Breast epithelium (tissue), 4 donors: Measurements from ENCODE around the gene ANO2. TPM values are rescaled to one million over a fixed set of nuclear protein-coding genes. Genes with fewer than 3 reads are reported as not detected.

Experiments
- DNase-seq, 2 donors: peaks; one replicate each; pipeline ENCODE4 v3.0.0-alpha.2; 2019; ENCODE audit warnings: low spot score in 2 of 2
- H3K27ac ChIP-seq, 2 donors: fragments of 200-600 bp; sonication (generic) in 1 of 2; one replicate each; pipeline ENCODE4 v1.5.1; 2016 to 2019; ENCODE audit warnings: mild to moderate bottlenecking in 1 of 2
- H3K27me3 ChIP-seq, 2 donors: fragments of 200-600 bp; sonication (generic) in 1 of 2; one replicate each; pipeline versions ENCODE4 v1.5.1 to v1.6.0; 2017 to 2019; ENCODE audit warnings: control low read depth in 1 of 2, mild to moderate bottlenecking in 1 of 2
- H3K36me3 ChIP-seq: fragments of 200-600 bp; one replicate; pipeline ENCODE4 v1.5.1; 2019
- H3K4me1 ChIP-seq, 2 donors: fragments of 200-600 bp; sonication (generic); one replicate each; pipeline ENCODE4 v1.5.1; 2016 to 2019; ENCODE audit warnings: control low read depth in 1 of 2
- H3K4me3 ChIP-seq, 3 donors: fragments of 200-600 bp; sonication (generic); 1 replicate in 2 of 3; 2 replicates in 1 of 3; pipeline ENCODE4 v1.5.1; 2016 to 2019; ENCODE audit warnings: mild to moderate bottlenecking in 3 of 3, moderate library complexity in 2 of 3
- H3K9me3 ChIP-seq, 2 donors: fragments of 200-600 bp; sonication (generic) in 1 of 2; one replicate each; pipeline ENCODE4 v1.5.1; 2016 to 2019; ENCODE audit warnings: control low read depth in 1 of 2
- POLR2A ChIP-seq: fragments of 450-650 bp; IDR thresholded peaks from one replicate; pipeline ENCODE4 v1.6.1; 2016; ENCODE audit warnings: antibody characterized with exemption, mild to moderate bottlenecking, moderate library complexity
- POLR2AphosphoS5 ChIP-seq, 3 donors: sonication (generic); formaldehyde crosslinking; IDR thresholded peaks; one replicate each; pipeline ENCODE4 v1.6.1; 2017; ENCODE audit warnings: antibody characterized with exemption in 3 of 3
- intact Hi-C: fragments of 100-400 bp; cut with DNase I; formaldehyde crosslinking; loops from one replicate; pipeline ENCODE4 v1.15.1; 2023; ENCODE audit warnings: low total_unique reads
- total RNA-seq, 3 donors: library from RNA; depleted of rRNA; stranded (reverse); fragments of >200 nt; gene quantifications; one replicate each; pipeline ENCODE4 v1.1.0, GENCODE V29; 2016
- TF ChIP-seq, protein P1 (sequence below), 3 donors: fragments of 450-650 bp; IDR thresholded peaks; one replicate each; pipeline ENCODE4 v1.5.1; 2016 to 2017; ENCODE audit warnings: antibody characterized with exemption in 3 of 3, mild to moderate bottlenecking in 3 of 3, moderate library complexity in 3 of 3

ANO2 gene
- total RNA-seq, 3 donors from 2014 or later: 5.0 to 33.1 (median 16.8) TPM

DNA sequence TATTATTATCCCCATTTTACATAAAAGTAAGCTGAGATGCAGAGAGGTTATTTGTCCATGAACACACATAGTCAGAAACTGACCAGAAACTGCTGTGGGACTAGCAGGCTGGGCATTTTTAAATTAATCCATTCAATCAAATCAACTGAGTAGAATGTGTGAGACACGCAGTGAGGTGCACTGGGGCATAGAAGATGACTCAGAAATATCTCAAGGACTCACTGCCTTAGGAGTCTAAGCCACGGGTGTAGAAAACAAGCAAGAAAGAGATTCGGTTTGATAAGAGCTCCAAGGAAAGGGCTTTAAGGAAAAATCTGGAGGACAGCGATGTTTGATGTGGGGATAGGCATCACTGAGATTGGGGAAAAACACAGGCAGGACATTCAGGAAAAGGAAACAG, 127.8 kb downstream of the ANO2 start:
- intact Hi-C loops: no loop called here
- Histone ChIP-seq H3K27ac (no peak overlapping the region), H3K36me3 (no peaks in the 10 kb centered on the region), H3K9me3 (peaks cover 11 to 13% of the 10 kb centered on the region in 2 donors), H3K4me3 (no peak overlapping the region), H3K27me3 (no peaks in the 10 kb centered on the region), H3K4me1 (no peaks in the 10 kb centered on the region)
- no peak for DNase-seq
- TF ChIP-seq, protein P1, sequence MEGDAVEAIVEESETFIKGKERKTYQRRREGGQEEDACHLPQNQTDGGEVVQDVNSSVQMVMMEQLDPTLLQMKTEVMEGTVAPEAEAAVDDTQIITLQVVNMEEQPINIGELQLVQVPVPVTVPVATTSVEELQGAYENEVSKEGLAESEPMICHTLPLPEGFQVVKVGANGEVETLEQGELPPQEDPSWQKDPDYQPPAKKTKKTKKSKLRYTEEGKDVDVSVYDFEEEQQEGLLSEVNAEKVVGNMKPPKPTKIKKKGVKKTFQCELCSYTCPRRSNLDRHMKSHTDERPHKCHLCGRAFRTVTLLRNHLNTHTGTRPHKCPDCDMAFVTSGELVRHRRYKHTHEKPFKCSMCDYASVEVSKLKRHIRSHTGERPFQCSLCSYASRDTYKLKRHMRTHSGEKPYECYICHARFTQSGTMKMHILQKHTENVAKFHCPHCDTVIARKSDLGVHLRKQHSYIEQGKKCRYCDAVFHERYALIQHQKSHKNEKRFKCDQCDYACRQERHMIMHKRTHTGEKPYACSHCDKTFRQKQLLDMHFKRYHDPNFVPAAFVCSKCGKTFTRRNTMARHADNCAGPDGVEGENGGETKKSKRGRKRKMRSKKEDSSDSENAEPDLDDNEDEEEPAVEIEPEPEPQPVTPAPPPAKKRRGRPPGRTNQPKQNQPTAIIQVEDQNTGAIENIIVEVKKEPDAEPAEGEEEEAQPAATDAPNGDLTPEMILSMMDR (IDR thresholded peaks at IDR 0.05): no peak
- TF ChIP-seq POLR2A (no peak), POLR2AphosphoS5 (IDR thresholded peaks at IDR 0.05) (no peak)

DNA sequence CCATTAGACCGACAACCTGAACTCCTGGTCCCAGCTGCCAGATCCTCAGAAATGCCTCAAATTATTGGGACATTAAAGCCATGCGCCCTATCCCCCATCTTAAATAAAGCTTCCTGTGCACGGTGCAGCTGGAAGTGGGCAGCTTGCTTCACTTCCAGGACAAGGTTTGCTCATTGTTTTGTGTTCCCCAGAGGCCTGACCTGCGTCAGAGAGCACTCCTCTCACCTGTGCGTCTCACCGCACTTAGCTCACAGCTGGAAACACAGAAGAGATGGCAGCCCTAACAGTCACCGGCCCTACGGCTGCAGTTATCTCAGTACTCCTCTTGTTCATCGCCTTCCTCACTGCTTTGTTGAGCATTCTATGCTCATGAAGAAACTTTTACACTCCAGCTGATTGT, 135.5 kb downstream of the ANO2 start:
- no peak overlapping the region for H3K27ac ChIP-seq
- DNase-seq: no peak
- H3K9me3 ChIP-seq: no peaks in the 10 kb centered on the region
- H3K4me1 ChIP-seq: no peaks in the 10 kb centered on the region
- TF ChIP-seq POLR2AphosphoS5 (IDR thresholded peaks at IDR 0.05) (no peak), POLR2A (no peak)
- TF ChIP-seq, protein P1 (IDR thresholded peaks at IDR 0.05): no peak
- intact Hi-C loops: no loop called here
- no peaks in the 10 kb centered on the region for H3K36me3 ChIP-seq
- H3K27me3 ChIP-seq: no peaks in the 10 kb centered on the region
- no peak overlapping the region for H3K4me3 ChIP-seq

DNA sequence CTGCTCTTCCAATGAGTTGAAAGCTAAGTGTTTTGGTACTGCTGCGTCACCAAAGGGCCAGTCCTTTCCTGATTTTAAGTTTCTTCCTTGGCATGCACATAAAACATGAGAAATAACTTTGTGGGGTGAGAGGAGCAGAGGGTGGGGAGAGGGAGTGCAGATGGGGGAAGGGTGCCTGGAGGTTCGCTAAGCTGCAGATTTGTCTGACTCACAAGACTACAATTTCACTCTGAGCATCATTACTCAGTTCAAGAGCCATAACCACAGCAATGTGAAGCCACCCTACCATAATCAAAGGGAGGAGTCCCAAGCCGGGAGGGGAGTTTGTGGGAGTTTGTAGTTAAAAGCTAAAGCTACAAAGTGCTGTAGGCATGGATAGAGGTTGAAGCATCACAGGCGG, 136.1 kb downstream of the ANO2 start:
- Histone ChIP-seq H3K36me3 (no peaks in the 10 kb centered on the region), H3K9me3 (no peaks in the 10 kb centered on the region), H3K4me1 (no peaks in the 10 kb centered on the region), H3K27ac (no peak overlapping the region), H3K4me3 (no peak overlapping the region), H3K27me3 (no peaks in the 10 kb centered on the region)
- TF ChIP-seq, protein P1 (IDR thresholded peaks at IDR 0.05): no peak
- TF ChIP-seq POLR2A: no peak
- intact Hi-C loops: no loop called here
- no peak for DNase-seq

DNA sequence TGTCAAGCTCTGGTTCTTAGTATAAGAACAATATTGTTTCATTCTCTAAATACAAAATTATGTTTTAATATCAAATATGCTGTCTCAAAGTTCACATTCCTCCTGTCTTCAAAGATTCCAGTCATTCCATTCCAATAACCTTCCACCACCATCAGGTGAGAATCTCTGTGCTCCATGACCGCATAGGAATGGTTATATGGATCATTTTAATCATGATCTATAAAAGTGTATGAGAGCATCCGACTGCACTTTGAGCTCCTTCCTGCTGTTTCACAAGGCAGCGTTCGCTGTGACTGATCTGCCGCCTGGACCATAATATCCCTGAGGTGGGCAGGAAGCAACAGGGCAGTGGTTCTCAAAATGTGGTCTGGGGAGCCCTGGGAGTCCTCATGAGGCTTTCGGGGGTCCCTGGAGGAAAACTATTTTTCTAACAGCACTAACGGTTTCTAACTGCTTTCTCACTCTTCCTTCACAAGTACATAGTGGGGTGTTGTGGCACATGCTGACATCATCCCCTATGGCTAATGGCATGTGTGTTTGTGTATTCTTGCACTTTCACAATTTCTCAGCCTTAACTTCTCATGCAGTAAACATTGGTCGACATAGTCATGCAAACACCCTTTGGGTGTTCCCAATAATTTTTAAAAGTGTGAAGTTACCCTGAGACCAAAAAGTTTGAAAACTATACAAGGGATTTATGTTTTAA, 137.4 kb downstream of the ANO2 start:
- no peaks in the 10 kb centered on the region for H3K4me1 ChIP-seq
- no peak overlapping the region for H3K27ac ChIP-seq
- no peak overlapping the region for H3K4me3 ChIP-seq
- TF ChIP-seq POLR2AphosphoS5 (IDR thresholded peaks at IDR 0.05): no peak
- TF ChIP-seq POLR2A: no peak
- DNase-seq: no peak
- H3K36me3 ChIP-seq: no peaks in the 10 kb centered on the region
- intact Hi-C loops: no loop called here
- peaks cover 0 to 4% of the 10 kb centered on the region in 2 donors for H3K27me3 ChIP-seq
- no peaks in the 10 kb centered on the region for H3K9me3 ChIP-seq

DNA sequence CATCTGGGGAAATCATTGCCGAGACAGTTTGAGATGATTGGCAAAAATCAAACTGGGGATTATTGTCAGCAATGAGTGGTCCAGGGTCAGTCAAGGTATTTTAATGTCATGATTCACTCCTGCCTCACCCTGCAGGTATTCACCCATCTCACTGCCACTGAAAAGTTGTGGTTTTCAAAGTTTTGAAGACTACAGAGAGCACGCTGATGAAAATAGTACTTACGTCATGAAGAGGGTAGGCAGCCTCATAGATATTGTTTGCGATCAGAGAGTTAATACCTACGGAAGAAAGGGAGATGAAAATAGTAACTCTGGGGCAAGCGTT, 138.0 kb downstream of the ANO2 start:
- TF ChIP-seq, protein P1 (IDR thresholded peaks at IDR 0.05): no peak
- TF ChIP-seq POLR2AphosphoS5 (IDR thresholded peaks at IDR 0.05) (no peak), POLR2A (no peak)
- H3K4me1 ChIP-seq: no peaks in the 10 kb centered on the region
- DNase-seq: no peak
- no peak overlapping the region for H3K27ac ChIP-seq
- H3K4me3 ChIP-seq: no peak overlapping the region
- H3K27me3 ChIP-seq: peaks cover 0 to 4% of the 10 kb centered on the region in 2 donors
- no peaks in the 10 kb centered on the region for H3K9me3 ChIP-seq
- no peaks in the 10 kb centered on the region for H3K36me3 ChIP-seq
- intact Hi-C loops: no loop called here
